Measurements from ENCODE around the gene RPL19.

- TF ChIP-seq CTCF (IDR thresholded peaks at IDR 0.05) (no peak), POLR2AphosphoS5 (IDR thresholded peaks at IDR 0.05) (no peak), POLR2A (IDR thresholded peaks at IDR 0.05) (no peak)
Observed at GRCh38 chr17:39223907-39224777, 24.1 kb downstream of the RPL19 start.

Measured in stomach (tissue), 4 donors.